MM.1S (cell line): ENCODE results near the gene ABCC1.
"Not testable (repeated sequence)": the region's sequence is repeated elsewhere in the genome, so short reads cannot be mapped to it uniquely, and the experiment has no call there.

Experiments used
- DNase-seq: peaks from one replicate; pipeline ENCODE4 v3.0.0-alpha.2; 2015
- H2AFZ ChIP-seq: fragments of 300-600 bp; sonication (generic); 2 replicates; pipeline ENCODE4 v1.6.0; 2016; ENCODE audit warnings: antibody characterized with exemption, low read length
- H3F3A ChIP-seq: fragments of 300-600 bp; sonication (generic); 2 replicates; pipeline ENCODE4 v1.6.1; 2016; ENCODE audit warnings: mild to moderate bottlenecking, antibody characterized with exemption, low read length, moderate library complexity, mixed read lengths; ENCODE audit not compliant: insufficient read depth
- H3K27ac ChIP-seq: fragments of 300-600 bp; sonication (generic); 2 replicates; pipeline ENCODE4 v1.5.1; 2016; ENCODE audit warnings: mild to moderate bottlenecking, low read length
- H3K27me3 ChIP-seq: fragments of 300-600 bp; sonication (generic); replicated peaks from 2 replicates; pipeline ENCODE4 v1.6.0; 2016; ENCODE audit warnings: low read length; ENCODE audit not compliant: insufficient read depth
- H3K36me3 ChIP-seq: fragments of 300-600 bp; sonication (generic); replicated peaks from 2 replicates; pipeline ENCODE4 v1.6.1; 2016; ENCODE audit warnings: mild to moderate bottlenecking, low read length, mixed read lengths; ENCODE audit not compliant: insufficient read depth
- H3K4me1 ChIP-seq: fragments of 300-600 bp; sonication (generic); 2 replicates; pipeline ENCODE4 v1.6.1; 2016; ENCODE audit warnings: low read length, mixed read lengths
- H3K4me2 ChIP-seq: fragments of 300-600 bp; sonication (generic); 2 replicates; pipeline ENCODE4 v1.6.0; 2016; ENCODE audit warnings: low read depth, low read length
- H3K4me3 ChIP-seq: fragments of 300-600 bp; sonication (generic); 2 replicates; pipeline ENCODE4 v1.5.1; 2016; ENCODE audit warnings: low read length, mixed read lengths
- H3K79me2 ChIP-seq: fragments of 300-600 bp; sonication (generic); 2 replicates; pipeline ENCODE4 v1.6.1; 2016; ENCODE audit warnings: mixed run types, low read length, mixed read lengths
- H3K9ac ChIP-seq: fragments of 300-600 bp; sonication (generic); 2 replicates; pipeline ENCODE4 v1.6.1; 2016; ENCODE audit warnings: low read length, mixed read lengths
- H3K9me2 ChIP-seq: fragments of 300-600 bp; sonication (generic); replicated peaks from 2 replicates; pipeline ENCODE4 v1.6.1; 2016; ENCODE audit warnings: mild to moderate bottlenecking, low read length, mixed read lengths; ENCODE audit not compliant: insufficient read depth
- H3K9me3 ChIP-seq: fragments of 300-600 bp; sonication (generic); replicated peaks from 2 replicates; pipeline ENCODE4 v1.6.1; 2016; ENCODE audit warnings: mild to moderate bottlenecking, low read length, mixed read lengths; ENCODE audit not compliant: insufficient read depth
- H4K20me1 ChIP-seq: fragments of 300-600 bp; sonication (generic); 2 replicates; pipeline ENCODE4 v1.6.1; 2016; ENCODE audit warnings: mild to moderate bottlenecking, low read length, moderate library complexity, mixed read lengths; ENCODE audit not compliant: insufficient read depth
- CTCF ChIP-seq: fragments of 300-600 bp; sonication (generic); IDR thresholded peaks from 2 replicates; pipeline ENCODE4 v1.5.1; 2016; ENCODE audit warnings: antibody characterized with exemption, low read length, mixed read lengths
- EZH2 ChIP-seq: fragments of 300-600 bp; sonication (generic); optimal IDR thresholded peaks from 2 replicates; pipeline ENCODE3; 2017; ENCODE audit warnings: low read depth, mild to moderate bottlenecking, antibody characterized with exemption, low read length, mixed read lengths
- EZH2phosphoT487 ChIP-seq: fragments of 300-600 bp; sonication (generic); IDR thresholded peaks from 2 replicates; pipeline ENCODE4 v1.6.1; 2018; ENCODE audit warnings: antibody characterized with exemption, low read length

Gene ABCC1

GRCh38 chr16:16188827-16189226 lies 239.4 kb downstream of the ABCC1 start:
- no peaks in the 10 kb centered on the region for H3K79me2 ChIP-seq
- no peaks in the 10 kb centered on the region for H3K9me3 ChIP-seq
- TF ChIP-seq CTCF (no peak), EZH2 (no peak), EZH2phosphoT487 (no peak)
- H3K9ac ChIP-seq, result no peak overlapping the region
- no peaks in the 10 kb centered on the region for H4K20me1 ChIP-seq
- H3K36me3 ChIP-seq, result no peaks in the 10 kb centered on the region
- H3K9me2 ChIP-seq, result no peaks in the 10 kb centered on the region
- H3K4me1 ChIP-seq, result no peaks in the 10 kb centered on the region
- no peak for DNase-seq
- H3K27me3 ChIP-seq, result no peaks in the 10 kb centered on the region; the same call in 1 of the 2 replicates
- H3K4me3 ChIP-seq, result no peak overlapping the region
- H3K4me2 ChIP-seq, result no peak overlapping the region
- no peaks in the 10 kb centered on the region for H3F3A ChIP-seq
- no peak overlapping the region for H3K27ac ChIP-seq
- no peak overlapping the region for H2AFZ ChIP-seq

GRCh38 chr16:16189842-16190241 lies 240.4 kb downstream of the ABCC1 start:
- Histone ChIP-seq H3K9me3 (no peaks in the 10 kb centered on the region), H3K9me2 (no peaks in the 10 kb centered on the region), H3F3A (no peaks in the 10 kb centered on the region), H3K9ac (no peak overlapping the region), H3K4me3 (no peak overlapping the region), H3K27me3 (no peaks in the 10 kb centered on the region; the same call in 1 of the 2 replicates), H2AFZ (no peak overlapping the region), H3K4me2 (no peak overlapping the region), H3K27ac (no peak overlapping the region), H3K79me2 (no peaks in the 10 kb centered on the region), H3K36me3 (no peaks in the 10 kb centered on the region), H3K4me1 (no peaks in the 10 kb centered on the region), H4K20me1 (no peaks in the 10 kb centered on the region)
- TF ChIP-seq CTCF, result no peak
- no peak for DNase-seq

- no peak overlapping the region for H3K4me2 ChIP-seq
- no peaks in the 10 kb centered on the region for H3K9me3 ChIP-seq
- no peak overlapping the region for H3K27ac ChIP-seq
- H3K4me1 ChIP-seq, result no peaks in the 10 kb centered on the region
- H3K4me3 ChIP-seq, result no peak overlapping the region
- no peaks in the 10 kb centered on the region; the same call in 1 of the 2 replicates for H3K27me3 ChIP-seq
- H4K20me1 ChIP-seq, result no peaks in the 10 kb centered on the region
- H3K79me2 ChIP-seq, result no peaks in the 10 kb centered on the region
- no peaks in the 10 kb centered on the region for H3K9me2 ChIP-seq
- H2AFZ ChIP-seq, result no peak overlapping the region
- no peak overlapping the region for H3K9ac ChIP-seq
- H3K36me3 ChIP-seq, result no peaks in the 10 kb centered on the region
- TF ChIP-seq EZH2, result no peak
- no peak for TF ChIP-seq EZH2phosphoT487
- TF ChIP-seq CTCF, result no peak
- DNase-seq, result no peak
- H3F3A ChIP-seq, result no peaks in the 10 kb centered on the region
These were observed 241.1 kb downstream of the ABCC1 start for GRCh38 chr16:16190546-16190945.

GRCh38 chr16:16190966-16191365 lies 241.6 kb downstream of the ABCC1 start:
- not testable (repeated sequence) for DNase-seq, H3K9me3 ChIP-seq, H3K27me3 ChIP-seq, H3K9ac ChIP-seq, H4K20me1 ChIP-seq, H3F3A ChIP-seq, H3K4me1 ChIP-seq, H3K9me2 ChIP-seq, H3K4me3 ChIP-seq, H3K79me2 ChIP-seq, H3K27ac ChIP-seq, H2AFZ ChIP-seq, H3K4me2 ChIP-seq, H3K36me3 ChIP-seq
